Breast epithelium (tissue), 3 donors: Measurements from ENCODE around the gene KLK15.

Experiments used
- CTCF ChIP-seq, 3 donors: fragments of 450-650 bp; IDR thresholded peaks; one replicate each; pipeline ENCODE4 v1.5.1; 2016 to 2017; ENCODE audit warnings: antibody characterized with exemption in 3 of 3, mild to moderate bottlenecking in 3 of 3, moderate library complexity in 3 of 3
- POLR2A ChIP-seq: fragments of 450-650 bp; IDR thresholded peaks from one replicate; pipeline ENCODE4 v1.6.1; 2016; ENCODE audit warnings: antibody characterized with exemption, mild to moderate bottlenecking, moderate library complexity
- POLR2AphosphoS5 ChIP-seq, 3 donors: sonication (generic); formaldehyde crosslinking; IDR thresholded peaks; one replicate each; pipeline ENCODE4 v1.6.1; 2017; ENCODE audit warnings: antibody characterized with exemption in 3 of 3

GRCh38 chr19:50801107-50801506 lies 32.3 kb downstream of the KLK15 start:
- TF ChIP-seq CTCF (IDR thresholded peaks at IDR 0.05) (no peak), POLR2A (no peak), POLR2AphosphoS5 (IDR thresholded peaks at IDR 0.05) (no peak)
